Measurements from ENCODE around the gene VPS4B.
A peak's percentile ranks its signal among the peaks of the same experiment; 100 is the strongest.
"Not testable (repeated sequence)": the region's sequence is repeated elsewhere in the genome, so short reads cannot be mapped to it uniquely, and the experiment has no call there.

VPS4B gene

DNA sequence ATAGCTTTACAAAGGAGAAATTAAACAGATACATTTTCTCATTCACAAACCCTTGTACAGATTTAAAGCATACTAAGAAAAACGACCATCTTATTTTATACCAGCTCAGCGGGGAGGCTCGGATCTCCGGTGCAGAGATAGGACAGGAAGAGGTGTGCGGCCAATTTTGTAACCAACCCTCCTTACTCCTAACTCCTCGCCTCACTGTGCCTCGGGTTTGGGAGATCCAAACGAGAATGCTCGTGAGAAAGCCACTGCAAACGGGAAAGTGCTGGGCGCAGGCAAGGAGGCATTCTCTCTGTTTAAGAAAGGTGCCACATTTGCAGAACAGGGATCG lies 56.4 kb downstream of the VPS4B start:
- H3K4me3 ChIP-seq (ENCODE audit: low read depth, low read length) = peak overlapping the region; percentile 91
- TF ChIP-seq, protein P1, sequence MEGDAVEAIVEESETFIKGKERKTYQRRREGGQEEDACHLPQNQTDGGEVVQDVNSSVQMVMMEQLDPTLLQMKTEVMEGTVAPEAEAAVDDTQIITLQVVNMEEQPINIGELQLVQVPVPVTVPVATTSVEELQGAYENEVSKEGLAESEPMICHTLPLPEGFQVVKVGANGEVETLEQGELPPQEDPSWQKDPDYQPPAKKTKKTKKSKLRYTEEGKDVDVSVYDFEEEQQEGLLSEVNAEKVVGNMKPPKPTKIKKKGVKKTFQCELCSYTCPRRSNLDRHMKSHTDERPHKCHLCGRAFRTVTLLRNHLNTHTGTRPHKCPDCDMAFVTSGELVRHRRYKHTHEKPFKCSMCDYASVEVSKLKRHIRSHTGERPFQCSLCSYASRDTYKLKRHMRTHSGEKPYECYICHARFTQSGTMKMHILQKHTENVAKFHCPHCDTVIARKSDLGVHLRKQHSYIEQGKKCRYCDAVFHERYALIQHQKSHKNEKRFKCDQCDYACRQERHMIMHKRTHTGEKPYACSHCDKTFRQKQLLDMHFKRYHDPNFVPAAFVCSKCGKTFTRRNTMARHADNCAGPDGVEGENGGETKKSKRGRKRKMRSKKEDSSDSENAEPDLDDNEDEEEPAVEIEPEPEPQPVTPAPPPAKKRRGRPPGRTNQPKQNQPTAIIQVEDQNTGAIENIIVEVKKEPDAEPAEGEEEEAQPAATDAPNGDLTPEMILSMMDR (IDR thresholded peaks at IDR 0.05; ENCODE audit: borderline replicate concordance, insufficient read depth, low read depth, low read length) = no peak

DNA sequence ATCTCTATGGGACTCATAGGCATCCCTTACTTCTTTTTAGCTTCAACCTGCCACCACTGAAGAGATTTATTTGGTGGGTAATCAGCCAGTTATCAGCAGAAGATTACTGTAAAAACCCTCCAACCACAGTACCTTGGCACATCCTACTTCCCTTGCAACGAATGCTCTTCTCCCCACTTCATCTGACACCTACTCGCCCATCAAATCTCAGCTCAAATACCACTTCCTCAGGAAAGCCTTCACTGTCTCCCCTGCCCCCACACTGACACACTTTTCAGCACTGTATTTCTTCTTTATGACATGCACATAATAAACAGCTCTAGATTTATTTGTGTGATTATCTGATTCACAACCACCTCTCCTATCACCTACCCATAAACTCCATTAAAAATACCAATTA lies 58.3 kb downstream of the VPS4B start:
- TF ChIP-seq, protein P1 (IDR thresholded peaks at IDR 0.05; ENCODE audit: borderline replicate concordance, insufficient read depth, low read depth, low read length) = no peak
- no peak overlapping the region for H3K4me3 ChIP-seq (ENCODE audit: low read depth, low read length)

DNA sequence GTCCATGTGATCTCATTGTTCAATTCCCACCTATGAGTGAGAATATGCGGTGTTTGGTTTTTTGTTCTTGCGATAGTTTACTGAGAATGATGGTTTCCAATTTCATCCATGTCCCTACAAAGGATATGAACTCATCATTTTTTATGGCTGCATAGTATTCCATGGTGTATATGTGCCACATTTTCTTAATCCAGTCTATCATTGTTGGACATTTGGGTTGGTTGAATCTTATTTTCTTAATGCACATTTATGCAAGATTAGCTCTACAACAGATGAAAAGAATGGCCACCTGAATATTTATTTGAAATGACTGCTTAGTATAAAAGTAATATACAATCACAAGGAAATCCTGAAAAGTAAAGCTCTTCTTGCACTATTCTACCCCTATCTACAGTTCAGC lies 58.9 kb downstream of the VPS4B start:
- H3K4me3 ChIP-seq (ENCODE audit: low read depth, low read length) = not testable (repeated sequence)

DNA sequence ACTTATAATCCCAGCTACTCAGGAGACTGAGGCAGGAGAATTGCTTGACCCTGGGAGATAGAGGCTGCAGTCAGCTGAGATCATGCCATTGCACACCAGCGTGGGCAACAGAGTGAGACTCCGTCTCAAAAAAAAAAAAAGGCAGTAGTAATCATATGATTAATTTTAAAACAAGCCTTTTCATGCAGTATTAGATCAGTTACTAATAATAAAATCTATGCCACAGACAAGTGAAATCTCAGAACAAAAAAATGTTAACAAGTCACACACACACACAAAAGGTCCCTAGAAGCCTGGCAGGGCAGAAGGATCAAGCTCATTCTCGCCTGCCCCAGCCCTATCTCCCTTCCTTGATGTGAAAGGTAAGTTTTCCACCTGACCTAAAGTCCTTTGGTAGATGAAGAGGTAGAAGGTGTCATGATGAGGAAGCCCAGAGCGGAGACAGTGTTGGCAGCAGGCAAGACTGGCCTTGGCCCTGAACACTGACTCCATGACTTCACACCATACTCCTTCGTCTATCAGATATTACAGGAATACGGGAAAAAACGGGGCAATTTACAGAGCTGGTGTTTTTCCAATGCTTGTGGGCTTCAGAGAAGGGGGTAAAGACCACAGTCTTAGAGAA lies 65.9 kb downstream of the VPS4B start:
- TF ChIP-seq, protein P1 (IDR thresholded peaks at IDR 0.05; ENCODE audit: borderline replicate concordance, insufficient read depth, low read depth, low read length) = no peak
- no peak overlapping the region for H3K4me3 ChIP-seq (ENCODE audit: low read depth, low read length)

DNA sequence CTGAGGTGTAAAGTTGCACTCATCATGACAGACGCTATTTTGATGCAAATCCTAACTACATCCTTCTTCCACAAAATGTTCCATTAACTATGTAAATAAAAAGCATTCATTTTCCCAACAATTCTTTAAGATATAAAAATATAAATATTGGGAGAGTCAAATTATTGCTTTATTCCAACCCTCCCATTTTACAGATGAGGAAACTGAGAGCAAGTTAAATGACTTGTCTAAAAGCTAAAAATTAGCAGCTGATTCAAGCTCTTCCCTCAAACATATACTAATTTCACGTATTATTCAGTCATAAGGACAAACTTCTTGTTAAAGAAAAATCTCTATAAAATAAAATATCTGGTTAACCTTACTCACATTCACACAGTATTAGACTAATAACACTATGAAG lies 72.0 kb downstream of the VPS4B start:
- no peak overlapping the region for H3K4me3 ChIP-seq (ENCODE audit: low read depth, low read length)
- TF ChIP-seq, protein P1 (IDR thresholded peaks at IDR 0.05; ENCODE audit: borderline replicate concordance, insufficient read depth, low read depth, low read length) = no peak

DNA sequence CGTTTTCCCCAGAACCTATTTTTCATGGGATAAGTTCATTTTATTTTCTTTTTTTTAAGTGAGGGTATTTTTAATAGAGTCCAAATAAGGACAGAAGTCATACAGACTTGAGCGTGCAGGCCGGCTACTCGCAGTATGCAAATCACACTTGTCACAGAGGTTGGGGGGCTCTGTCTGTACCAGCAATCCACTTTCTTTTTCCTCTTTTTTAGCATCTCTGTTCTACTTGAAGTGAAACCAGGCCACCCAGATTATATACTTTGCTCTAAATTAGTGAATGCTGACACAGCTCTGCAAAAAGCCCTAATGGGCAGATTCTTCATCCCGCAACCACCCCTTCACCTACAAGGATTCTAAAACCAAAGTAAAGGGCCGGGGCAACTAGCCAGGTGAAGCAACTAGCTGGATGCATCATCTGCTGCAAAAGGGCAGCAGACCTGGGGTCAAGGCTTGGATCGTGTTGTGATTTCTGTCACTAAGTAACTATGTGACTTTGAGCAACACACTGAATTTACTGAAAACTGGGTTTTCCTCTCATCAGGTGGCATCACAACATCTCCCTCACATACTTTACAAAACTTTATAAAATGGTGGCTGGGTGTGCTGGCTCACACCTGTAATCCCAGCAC lies 73.7 kb downstream of the VPS4B start:
- TF ChIP-seq, protein P1 (IDR thresholded peaks at IDR 0.05; ENCODE audit: borderline replicate concordance, insufficient read depth, low read depth, low read length) = no peak
- H3K4me3 ChIP-seq (ENCODE audit: low read depth, low read length) = no peak overlapping the region

DNA sequence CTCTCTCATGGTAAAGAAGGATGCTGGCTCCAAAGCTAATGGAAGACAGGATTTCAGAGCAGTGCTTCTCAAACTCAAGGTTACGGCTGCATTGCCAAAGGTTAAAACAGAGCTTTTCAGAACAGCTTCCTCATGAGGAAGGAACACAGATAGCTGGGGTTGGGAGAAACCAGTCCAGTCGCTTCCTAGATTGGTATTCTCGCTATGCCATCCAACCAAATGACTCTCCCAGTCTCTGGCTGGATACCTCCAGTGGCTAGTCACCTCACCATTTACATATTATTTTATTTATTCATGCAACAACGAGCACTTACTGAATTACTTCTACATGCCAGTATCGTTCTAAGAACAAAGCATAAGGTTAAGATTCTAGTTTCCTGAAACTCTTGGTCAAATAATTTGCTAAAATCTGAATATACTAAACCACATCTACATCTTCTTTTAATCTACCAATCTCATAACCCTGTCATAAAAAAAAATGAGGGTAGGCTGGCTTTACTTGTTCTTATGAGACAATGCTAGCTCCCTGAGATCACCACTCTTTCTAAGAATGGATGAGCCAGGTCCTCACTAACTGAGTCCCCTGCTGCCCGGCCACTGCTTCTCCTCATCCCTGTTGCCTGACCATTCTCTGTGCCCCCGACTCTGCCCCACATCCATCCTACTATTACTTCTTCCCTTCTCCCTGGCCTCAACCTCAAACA lies 75.6 kb downstream of the VPS4B start:
- TF ChIP-seq, protein P1 (IDR thresholded peaks at IDR 0.05; ENCODE audit: borderline replicate concordance, insufficient read depth, low read depth, low read length) = no peak
- H3K4me3 ChIP-seq (ENCODE audit: low read depth, low read length) = no peak overlapping the region
